ENCODE data around the gene FEM1B.

Gene FEM1B

GRCh38 chr15:68259883-68260282 is 17.7 kb upstream of the FEM1B start:
- no peak for DNase-seq (ENCODE audit: low read depth)

DNA sequence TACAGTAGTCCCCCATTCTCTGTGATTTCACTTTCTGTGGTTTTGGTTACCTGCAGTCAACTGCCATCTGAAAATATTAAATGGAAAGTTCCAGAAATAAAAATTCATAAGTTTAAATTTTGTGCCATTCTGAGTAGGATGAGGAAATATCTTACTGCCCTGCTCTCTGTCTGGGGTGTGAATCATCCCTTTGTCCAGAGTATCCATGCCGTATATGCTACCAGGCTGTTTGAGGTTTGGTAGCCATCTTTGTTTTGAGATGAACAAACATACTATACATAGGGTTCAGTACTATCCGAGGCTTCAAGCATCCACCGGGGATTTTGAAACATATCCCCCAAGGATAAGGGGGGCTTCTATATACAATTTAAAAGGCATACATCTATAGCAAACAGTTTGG is 16.3 kb upstream of the FEM1B start:
- no peak for DNase-seq (ENCODE audit: low read depth)

DNA sequence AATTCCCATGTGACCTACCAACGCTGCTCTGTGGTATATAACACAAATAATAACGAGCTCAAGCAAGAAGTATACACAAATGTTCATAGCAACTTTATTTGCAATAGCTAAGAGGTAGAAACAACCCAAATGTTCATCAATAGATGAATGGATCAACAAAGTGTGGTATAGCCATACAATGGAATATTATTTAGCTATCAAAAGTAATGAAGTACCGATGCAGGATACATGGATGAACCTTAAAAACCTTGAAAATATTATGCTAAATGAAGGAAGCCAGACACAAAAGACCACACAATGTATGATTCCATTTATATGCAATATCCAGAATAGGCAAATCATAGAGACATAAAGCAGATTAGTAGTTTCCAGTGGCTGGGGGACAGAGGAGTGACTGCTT is 15.6 kb upstream of the FEM1B start:
- DNase-seq (ENCODE audit: low read depth), result no peak

DNA sequence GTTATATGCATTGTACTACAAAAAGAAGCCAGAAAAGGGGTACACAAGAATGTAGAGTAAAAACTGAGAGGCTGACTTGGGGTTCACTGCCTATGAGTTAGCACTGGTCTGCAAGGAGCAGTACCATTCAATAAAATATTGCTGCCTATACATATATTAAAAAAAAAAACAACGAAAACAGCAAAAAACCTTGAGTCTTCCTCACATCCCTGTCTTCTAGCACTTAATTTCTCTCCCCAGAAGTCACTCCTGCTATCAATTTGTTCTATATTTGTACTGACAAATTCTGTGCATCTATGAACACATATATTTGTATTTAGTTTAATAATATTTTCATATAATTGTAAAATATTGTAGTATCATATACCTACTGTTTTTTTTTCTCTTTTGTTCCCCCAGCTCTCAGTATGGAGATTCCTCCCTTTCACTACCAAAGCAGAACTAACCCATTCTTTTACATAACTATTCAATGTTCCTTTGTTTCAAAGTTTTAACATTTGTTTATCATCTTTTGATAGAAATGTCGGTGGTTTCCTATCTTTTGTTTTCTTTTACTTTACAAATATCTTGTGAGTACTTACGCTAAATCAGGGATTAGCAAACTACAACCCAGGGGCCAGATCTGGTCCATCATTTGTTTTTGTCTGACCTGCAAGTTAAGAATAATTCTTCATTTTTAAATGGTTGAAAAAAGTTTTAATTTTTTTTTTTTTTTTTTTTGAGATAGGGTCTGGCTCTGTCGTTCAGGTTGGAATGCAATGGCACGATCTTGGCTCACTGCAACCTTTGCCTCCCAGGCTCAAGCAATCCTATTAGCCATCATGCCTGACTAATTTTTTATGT is 14.8 kb upstream of the FEM1B start:
- no peak for DNase-seq (ENCODE audit: low read depth)

- no peak for DNase-seq (ENCODE audit: low read depth)
Measured at GRCh38 chr15:68264282-68264681, 13.3 kb upstream of the FEM1B start.

GRCh38 chr15:68265081-68265480 is 12.5 kb upstream of the FEM1B start:
- no peak for DNase-seq (ENCODE audit: low read depth)

DNA sequence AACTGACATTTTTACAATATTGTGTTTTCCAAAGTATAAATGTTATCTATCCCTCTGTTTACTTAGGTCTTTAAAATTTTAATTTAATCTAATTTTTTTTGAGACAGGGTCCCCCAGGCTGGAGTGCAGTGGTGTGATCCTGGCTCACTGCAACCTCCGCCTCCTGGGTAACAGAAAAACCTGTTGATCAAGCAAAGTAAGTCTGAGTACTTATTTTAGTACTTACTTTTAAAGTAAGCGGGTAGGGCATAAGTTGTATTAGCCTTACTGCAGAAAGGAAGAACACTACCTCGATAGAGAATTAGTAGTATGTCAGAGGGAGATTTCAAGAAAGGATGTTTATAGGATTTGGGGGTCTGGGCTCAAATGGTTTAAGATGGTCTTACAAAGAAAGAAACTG is 11.9 kb upstream of the FEM1B start:
- no peak for DNase-seq (ENCODE audit: low read depth)

- no peak for DNase-seq (ENCODE audit: low read depth)
Measured at GRCh38 chr15:68268405-68268804, 9.1 kb upstream of the FEM1B start.

DNA sequence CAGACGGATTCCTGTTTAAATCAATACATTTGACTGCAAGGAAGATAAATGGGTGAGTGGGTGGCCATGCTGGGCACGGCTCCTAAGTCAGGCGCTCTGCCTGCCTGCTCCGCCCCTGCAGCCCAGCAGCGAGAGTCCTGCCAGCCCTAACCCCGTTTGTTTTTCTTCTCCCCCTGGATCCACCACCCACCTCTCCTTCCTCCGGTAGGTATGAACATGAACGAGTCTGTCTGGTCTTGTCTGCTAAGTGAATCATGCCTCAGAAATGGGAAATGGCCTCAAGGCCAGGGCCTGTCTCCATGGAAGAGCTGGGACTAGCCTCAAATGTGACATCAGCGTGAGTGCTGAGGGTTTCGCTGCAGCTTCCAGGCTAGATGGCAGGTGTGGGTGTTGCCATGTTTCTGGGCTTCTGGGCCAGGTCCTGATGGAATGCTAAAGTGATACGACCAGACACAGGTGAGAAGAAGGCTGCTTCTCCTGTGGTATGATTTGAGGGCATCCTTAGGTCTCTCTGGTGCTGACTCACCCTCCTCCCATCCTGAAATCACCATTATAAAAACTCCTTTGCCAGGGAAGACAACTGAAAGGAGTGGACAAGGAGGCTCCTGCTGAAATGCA is 5.6 kb upstream of the FEM1B start:
- DNase-seq (ENCODE audit: low read depth), result no peak

DNA sequence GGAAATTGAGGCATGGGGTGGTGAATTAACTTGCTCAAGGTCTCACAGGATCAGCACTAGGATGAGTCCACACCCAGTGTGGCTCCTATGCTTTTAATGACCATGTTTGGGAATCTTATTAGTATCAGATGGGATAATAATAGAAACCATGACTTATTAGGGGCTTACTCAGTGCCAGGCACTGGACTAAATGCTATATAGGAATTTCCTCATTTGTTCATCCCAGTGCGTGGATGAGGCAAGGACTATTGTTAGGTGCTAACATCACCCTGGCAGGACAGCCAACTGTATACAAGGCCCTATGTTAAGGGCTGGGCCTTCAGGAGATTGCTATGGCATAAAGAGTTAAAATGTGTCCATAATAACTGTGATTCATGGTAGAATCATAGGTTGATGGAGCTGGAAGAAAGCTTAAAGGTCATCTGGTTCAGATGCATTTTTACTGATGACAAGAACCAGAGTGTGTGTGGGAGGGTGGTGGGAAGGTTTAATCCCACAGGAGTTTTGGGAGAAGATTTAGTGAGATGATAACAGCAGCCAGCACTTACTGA is 4.7 kb upstream of the FEM1B start:
- DNase-seq (ENCODE audit: low read depth), result no peak

DNA sequence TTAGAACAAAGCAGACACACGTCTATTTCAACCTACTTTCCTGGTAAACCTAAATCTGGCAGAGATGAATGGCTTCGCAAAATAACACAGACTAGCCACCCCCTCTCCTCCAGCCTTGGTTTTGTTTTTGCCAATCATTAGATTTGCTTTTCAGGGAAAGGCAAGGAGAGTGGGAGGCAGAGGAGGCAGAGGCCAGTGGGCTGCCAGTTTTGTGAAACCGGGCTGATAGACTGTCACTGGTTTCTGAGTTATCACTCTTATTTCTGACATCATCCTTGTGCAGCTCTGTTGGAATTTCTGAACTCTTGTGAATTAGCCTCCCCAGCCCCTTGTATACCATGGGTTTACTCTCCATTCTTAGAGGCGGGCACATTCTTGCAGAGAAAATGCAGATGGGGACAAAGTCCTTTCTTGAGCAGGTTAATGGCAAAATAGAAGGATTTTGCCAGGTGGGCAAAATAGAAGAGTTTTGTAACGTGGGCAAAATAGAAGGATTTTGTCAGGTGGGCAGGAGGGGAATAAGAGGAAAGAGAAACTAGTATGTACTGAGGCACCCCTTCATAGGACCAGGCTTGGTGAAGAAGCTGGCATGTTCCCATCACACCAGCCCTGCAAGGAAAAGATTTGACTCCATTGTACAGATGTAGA is 3.2 kb upstream of the FEM1B start:
- DNase-seq (ENCODE audit: low read depth), result no peak

DNA sequence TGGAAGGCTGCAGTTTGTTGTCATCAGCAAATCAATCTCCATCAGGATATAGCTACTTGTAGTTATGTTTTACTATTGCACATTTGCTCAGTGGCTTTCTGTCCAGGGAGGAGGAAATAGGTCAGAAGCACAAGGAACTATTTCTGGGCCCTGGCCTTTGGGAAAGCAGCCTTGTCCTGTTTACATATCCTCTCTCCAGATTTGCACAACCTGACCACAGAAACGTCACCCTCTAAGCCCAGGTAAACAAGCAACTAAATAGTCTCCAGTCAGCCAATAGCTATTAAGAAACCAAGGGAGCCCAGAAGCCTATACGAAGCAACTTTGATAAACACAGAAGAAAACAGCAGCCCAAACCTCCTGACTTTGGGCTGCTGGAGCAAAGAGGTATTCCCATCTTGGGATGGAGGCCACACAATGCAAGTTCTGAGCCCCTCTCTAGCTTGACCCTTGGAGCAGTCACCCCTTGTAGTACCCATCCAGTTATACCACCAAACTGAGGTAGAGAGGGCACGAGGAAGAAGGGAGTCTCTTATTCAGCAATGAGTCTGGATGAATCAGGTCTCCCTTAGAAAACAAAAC is 2.3 kb upstream of the FEM1B start:
- no peak for DNase-seq (ENCODE audit: low read depth)

- DNase-seq (ENCODE audit: low read depth), result no peak
Measured at GRCh38 chr15:68276668-68277067, 877 bp upstream of the FEM1B start.

GRCh38 chr15:68277131-68277602 is 378 bp upstream of the FEM1B start:
- no peak for DNase-seq (ENCODE audit: low read depth)

- DNase-seq (ENCODE audit: low read depth), result no peak
Measured at GRCh38 chr15:68278345-68278594, 725 bp downstream of the FEM1B start.

GRCh38 chr15:68278595-68279405 is 1.3 kb downstream of the FEM1B start:
- DNase-seq (ENCODE audit: low read depth), result no peak

DNA sequence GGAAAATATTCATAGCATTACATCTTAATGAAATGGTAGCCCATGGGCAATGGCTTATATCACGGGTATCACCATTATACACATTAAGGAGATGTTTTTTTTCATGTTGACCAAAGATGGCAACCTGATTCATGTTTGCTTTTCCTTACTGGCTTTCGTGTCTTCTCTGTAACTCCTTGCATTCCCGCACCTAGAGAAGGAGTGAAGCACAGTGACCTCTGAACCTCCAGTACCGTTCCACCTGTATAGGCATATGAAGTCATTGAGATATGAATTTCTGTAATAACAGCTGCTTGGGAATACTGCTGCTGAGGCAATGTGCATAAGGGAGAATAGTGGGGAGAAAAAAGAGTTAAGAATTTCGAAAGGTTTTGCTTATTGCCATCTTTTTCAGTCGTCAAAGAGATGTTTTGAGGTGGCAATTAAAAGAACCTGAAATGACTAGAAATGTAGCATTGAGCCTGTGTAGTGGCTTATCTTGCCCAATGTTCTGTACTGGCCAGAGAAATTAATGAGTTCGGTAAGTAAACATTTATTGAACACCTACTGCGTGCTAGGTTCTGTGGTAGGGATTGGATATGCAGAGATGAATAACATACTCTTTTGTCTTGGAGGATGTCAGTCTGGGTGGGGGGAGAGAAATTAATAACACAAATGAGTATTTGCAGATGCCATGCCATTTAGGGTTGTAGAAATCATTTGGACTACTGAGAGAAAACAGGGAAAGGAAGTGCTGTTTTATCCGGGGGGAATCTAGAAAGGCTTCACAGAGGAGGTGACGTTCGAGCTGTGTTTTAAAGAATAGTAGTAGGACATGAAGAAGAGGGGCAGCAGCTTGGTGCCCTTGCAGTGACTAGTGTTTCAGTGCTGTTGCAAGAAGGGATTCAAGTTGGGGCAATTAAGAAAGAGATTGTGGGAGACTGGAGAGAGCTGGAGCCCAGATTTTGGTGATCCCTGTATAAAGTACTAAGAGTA is 2.5 kb downstream of the FEM1B start:
- no peak for DNase-seq (ENCODE audit: low read depth)

GRCh38 chr15:68281008-68281407 is 3.5 kb downstream of the FEM1B start:
- DNase-seq (ENCODE audit: low read depth), result no peak

- DNase-seq (ENCODE audit: low read depth), result no peak
Measured at GRCh38 chr15:68283401-68283800, 5.9 kb downstream of the FEM1B start.

DNA sequence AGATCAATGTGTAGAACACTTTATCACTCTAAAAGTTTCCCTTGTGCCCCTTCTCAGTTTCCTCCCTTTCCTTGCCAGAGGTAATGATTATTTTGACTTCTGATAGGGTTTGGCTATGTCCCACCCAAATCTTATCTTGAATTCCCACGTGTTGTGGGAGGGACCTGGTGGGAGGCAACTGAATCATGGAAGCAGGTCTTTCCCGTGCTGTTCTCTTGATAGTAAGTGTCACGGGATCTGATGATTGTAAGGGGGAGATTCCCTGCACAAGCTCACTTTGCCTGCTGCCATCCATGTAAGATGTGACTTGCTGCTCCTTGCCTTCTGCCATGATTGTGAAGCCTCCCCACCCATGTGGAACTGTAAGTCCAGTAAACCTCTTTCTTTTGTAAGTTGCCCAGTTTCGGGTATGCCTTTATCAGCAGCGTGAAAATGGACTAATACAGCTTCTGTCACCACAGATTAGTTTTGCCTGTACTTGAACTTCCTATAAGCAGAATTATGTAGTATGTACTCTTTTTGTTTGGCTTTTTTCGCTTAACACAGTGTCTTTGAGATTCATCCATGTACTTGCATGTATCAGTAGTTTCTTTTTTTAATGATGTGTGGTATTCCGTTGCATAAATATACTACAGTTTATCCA is 7.2 kb downstream of the FEM1B start:
- no peak for DNase-seq (ENCODE audit: low read depth)

Measured in T-helper 22 cell (primary cell).